ENCODE data around the gene STK32B. TPM values are rescaled to one million over a fixed set of nuclear protein-coding genes. Genes with fewer than 3 reads are reported as not detected.

Gene STK32B
- total and polyA plus RNA-seq, 2 of the 4 experiments (the other 2 are of a cell fraction), result 5.5 to 6.3 TPM

DNA sequence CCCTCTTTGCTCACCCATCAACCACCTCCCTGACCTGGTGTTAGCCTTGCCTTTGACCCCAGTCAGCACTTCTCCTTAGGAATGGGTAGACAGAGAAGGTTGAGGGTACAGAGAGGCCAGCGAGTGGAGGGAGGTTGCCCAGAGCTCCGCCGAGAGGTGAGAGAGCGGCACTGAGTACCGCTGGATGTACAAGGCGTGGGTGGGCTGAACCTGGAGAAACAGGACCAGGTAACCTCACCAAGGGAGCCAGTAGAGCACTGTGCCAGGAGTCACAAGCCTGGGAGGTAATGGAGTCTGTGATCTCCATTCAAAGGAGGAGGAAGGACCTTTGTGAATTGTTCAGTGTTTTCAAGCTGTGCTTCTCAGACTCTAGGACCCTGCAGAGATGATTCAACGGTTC lies 400.9 kb downstream of the STK32B start:
- Histone ChIP-seq H2AK5ac (ENCODE audit: low read depth, low read length) (no peak overlapping the region), H2BK20ac (ENCODE audit: low read depth, low read length) (no peak overlapping the region), H3K9ac (ENCODE audit: low read depth, low read length) (no peak overlapping the region), H3K4me1 (ENCODE audit: control insufficient read depth, insufficient read depth, low read length) (no peaks in the 10 kb centered on the region), H3K4me2 (ENCODE audit: low read depth, low read length) (no peak overlapping the region), H3K36me3 (ENCODE audit: control insufficient read depth, insufficient read depth, low read length) (no peaks in the 10 kb centered on the region), H3K27me3 (ENCODE audit: control insufficient read depth, insufficient read depth, low read length) (no peaks in the 10 kb centered on the region), H3K4ac (ENCODE audit: low read depth, low read length) (no peak overlapping the region), H2BK15ac (ENCODE audit: low read depth, low read length) (no peak overlapping the region), H4K8ac (ENCODE audit: low read depth in 2 of 2, low read length in 2 of 2) (no peak overlapping the region), H3K79me1 (ENCODE audit: low read depth in 1 of 2, low read length in 2 of 2) (no peaks in the 10 kb centered on the region), H3K18ac (ENCODE audit: low read depth, low read length) (no peak overlapping the region), H3K27ac (ENCODE audit: insufficient read depth, low read length) (no peak overlapping the region), H3K56ac (ENCODE audit: extremely low read depth, insufficient read depth, low read length) (no peak overlapping the region), H3K14ac (replicated peaks; ENCODE audit: low read depth, low read length) (no peak overlapping the region), H3K4me3 (ENCODE audit: insufficient read depth, low read depth, low read length) (no peak overlapping the region), H3K9me1 (ENCODE audit: insufficient read depth, low read length) (no peaks in the 10 kb centered on the region), H4K5ac (ENCODE audit: low read depth, low read length) (no peak overlapping the region), H2AK9ac (replicated peaks; ENCODE audit: low read depth, low read length, poor library complexity) (no peak overlapping the region), H4K20me1 (ENCODE audit: insufficient read depth, low read length) (no peaks in the 10 kb centered on the region), H2AFZ (replicated peaks; ENCODE audit: low read length, poor library complexity) (no peak overlapping the region), H3K9me3 (ENCODE audit: control insufficient read depth, insufficient read depth, low read length) (no peaks in the 10 kb centered on the region), H4K91ac (ENCODE audit: insufficient read depth, low read depth, low read length) (no peak overlapping the region), H2BK5ac (ENCODE audit: low read depth, low read length, poor library complexity, severe bottlenecking) (no peak overlapping the region), H3K23ac (ENCODE audit: low read depth, low read length) (no peak overlapping the region), H2BK120ac (ENCODE audit: low read depth, low read length) (no peak overlapping the region)
- ChIA-PET POLR2A (ENCODE audit: unreplicated experiment) (no interaction called here), CTCF (no interaction called here)
- ATAC-seq (ENCODE audit: low read depth) (no peak), DNase-seq (no peak)
- 79% methylated on average over 6 of the region's 7 CpGs; no CpG with 5 or more reads in 1 of the 2 experiments for WGBS, 2 experiments (ENCODE audit: extremely low coverage in 2 of 2, insufficient read length in 1 of 2)
- in situ Hi-C loops (cut with MboI; ENCODE audit: low sequenced_read_pairs), result loop anchor here (10.0 kb wide), 1 partner anchor 457 kb away; no protein-coding TSS in a partner anchor
- TF ChIP-seq POLR2A (IDR thresholded peaks at IDR 0.05; ENCODE audit: low read depth, low read length) (no peak), MAFK (IDR thresholded peaks at IDR 0.05; ENCODE audit: low read depth, low read length) (no peak), NFE2L2 (IDR thresholded peaks at IDR 0.05; ENCODE audit: low read depth, low read length) (no peak), RAD21 (IDR thresholded peaks at IDR 0.05; ENCODE audit: low read length) (no peak), CEBPB (IDR thresholded peaks at IDR 0.05; ENCODE audit: low read depth, low read length) (no peak), CTCF (conservative IDR thresholded peaks at IDR 0.05; ENCODE audit: low read depth, low read length) (no peak), RCOR1 (IDR thresholded peaks at IDR 0.05; ENCODE audit: insufficient replicate concordance, low read length) (no peak), MXI1 (IDR thresholded peaks at IDR 0.05; ENCODE audit: borderline replicate concordance, low read depth, low read length) (no peak), SMC3 (IDR thresholded peaks at IDR 0.05; ENCODE audit: low read depth, low read length) (no peak)
- dilution Hi-C loops (cut with HindIII; ENCODE audit: low sequenced_read_pairs, unreplicated experiment), result no loop called here
- no TSS peak for BruUV-seq (replicated peaks)
- intact Hi-C loops (cut with micrococcal nuclease), result no loop called here
